K562 (cell line): ENCODE measurements around the gene ST6GALNAC1. TPM values are rescaled to one million over a fixed set of nuclear protein-coding genes. Genes with fewer than 3 reads are reported as not detected.

Source experiments
- CEBPG ChIP-seq, 3 experiments: fragments of 200-800 bp in 1 of 3; sonication (Bioruptor generic) in 1 of 3; sonication (generic) in 1 of 3; formaldehyde crosslinking in 1 of 3; IDR thresholded peaks in 2 of 3; conservative IDR thresholded peaks in 1 of 3; 2 replicates each; pipeline versions ENCODE4 v1.6.1 to v1.8.0; 2016 to 2022; ENCODE audit warnings: missing compliant biosample characterization in 2 of 3, missing genetic modification characterization in 2 of 3, mild to moderate bottlenecking in 1 of 3, missing genetic modification reagents in 1 of 3
- GABPB1 ChIP-seq: sonication (generic); formaldehyde crosslinking; IDR thresholded peaks from 2 replicates; pipeline ENCODE4 v1.8.0; 2022; ENCODE audit warnings: mild to moderate bottlenecking, missing genetic modification reagents
- HOMEZ ChIP-seq: fragments of 250-450 bp; sonication (Bioruptor Pico); IDR thresholded peaks from 2 replicates; pipeline ENCODE4 v1.4.0; 2020; ENCODE audit warnings: mild to moderate bottlenecking, moderate library complexity
- MAX ChIP-seq: sonication (generic); formaldehyde crosslinking; IDR thresholded peaks from 2 replicates; pipeline ENCODE4 v1.9.0; 2022; ENCODE audit warnings: mild to moderate bottlenecking, missing genetic modification reagents
- MEIS2 ChIP-seq: fragments of 450-650 bp; IDR thresholded peaks from 2 replicates; pipeline ENCODE4 v1.6.1; 2014; ENCODE audit warnings: mild to moderate bottlenecking; ENCODE audit not compliant: partially characterized antibody
- NR2C1 ChIP-seq, 2 experiments: fragments of 450-650 bp; IDR thresholded peaks; 2 replicates each; pipeline ENCODE4 v1.6.1; 2017; ENCODE audit warnings: mild to moderate bottlenecking in 2 of 2, antibody characterized with exemption in 1 of 2, inconsistent platforms in 1 of 2, missing compliant biosample characterization in 1 of 2, missing genetic modification characterization in 1 of 2
- PKNOX1 ChIP-seq: fragments of 450-650 bp; IDR thresholded peaks from 2 replicates; pipeline ENCODE4 v1.6.1; 2016
- SAFB2 ChIP-seq: fragments of 200-400 bp; formaldehyde crosslinking; IDR thresholded peaks from 2 replicates; pipeline ENCODE4 v1.6.1; 2018; ENCODE audit warnings: borderline replicate concordance, low read length, low read depth, moderate library complexity; ENCODE audit not compliant: severe bottlenecking
- SMARCA4 ChIP-seq: fragments of 450-650 bp; IDR thresholded peaks from 2 replicates; pipeline ENCODE4 v1.6.1; 2016
- THRB ChIP-seq: fragments of 450-650 bp; formaldehyde crosslinking; conservative IDR thresholded peaks from 2 replicates; pipeline ENCODE4 v1.4.0; 2022; ENCODE audit warnings: mild to moderate bottlenecking, missing genetic modification characterization
- ZNF174 ChIP-seq: fragments of 250-450 bp; sonication (Bioruptor Pico); IDR thresholded peaks from 2 replicates; pipeline ENCODE4 v1.4.0; 2020; ENCODE audit warnings: mild to moderate bottlenecking
- polyA plus RNA-seq, 8 experiments: library from polyadenylated mRNA; depleted of rRNA in 4 of 8; stranded (reverse) in 5 of 8; unstranded in 3 of 8; fragments of >200 nt; fragmentation: Nextera tagmentation in 2 of 8; fragmentation: Illumina TruSeq in 1 of 8; extraction: Ambion mirVana in 2 of 8; extraction: Trizol in 1 of 8; gene quantifications; 2 replicates each; pipeline versions ENCODE4 v1.2.1 to v1.2.3, GENCODE V29; 2011 to 2014; ENCODE audit warnings: inconsistent platforms in 1 of 8, missing spikeins in 1 of 8
- total RNA-seq, 7 experiments: library from RNA; depleted of rRNA in 6 of 7; stranded (reverse); fragments of >200 nt in 6 of 7; fragmentation: Illumina TruSeq in 2 of 7; extraction: Trizol in 2 of 7; gene quantifications; 2 replicates each; pipeline versions ENCODE4 v1.2.1 to v1.2.3, GENCODE V29; 2011 to 2021; ENCODE audit warnings: low replicate concordance in 1 of 7

ST6GALNAC1 gene
- total and polyA plus RNA-seq, 9 of the 15 experiments (the other 6 are each of a cell fraction or from before 2014, with no cell fraction given), result 20.6 to 68.4 (median 50.5) TPM

- TF ChIP-seq MEIS2, result peak; percentile 20
- TF ChIP-seq NR2C1 (IDR thresholded peaks at IDR 0.05), result no peak
- TF ChIP-seq NR2C1 (tag; IDR thresholded peaks at IDR 0.05), result no peak
- peak; percentile 63 for TF ChIP-seq MAX (CRISPR knock-in tag)
- TF ChIP-seq HOMEZ (CRISPR knock-in tag), result no peak
- TF ChIP-seq GABPB1 (CRISPR knock-in tag), result peak; percentile 86
- peak; percentile 49; the same call in 1 of the 2 replicates for TF ChIP-seq SMARCA4
- no peak; the same call in 1 of the 2 replicates for TF ChIP-seq CEBPG (CRISPR knock-in tag; IDR thresholded peaks at IDR 0.05)
- 0 out of 4 replicates have a peak, but pooled peaks of 1 of the 2 experiments have one; percentile 19 for TF ChIP-seq CEBPG (tag; conservative IDR thresholded peaks at IDR 0.05 in 1 of 2, IDR thresholded peaks at IDR 0.05 in 1 of 2)
- 0 out of 2 replicates have a peak, but pooled peaks have one; percentile 6 for TF ChIP-seq THRB (CRISPR knock-in tag)
- TF ChIP-seq PKNOX1, result peak; percentile 100
- TF ChIP-seq SAFB2, result no peak
- no peak for TF ChIP-seq ZNF174 (CRISPR knock-in tag)
Observed at GRCh38 chr17:76671123-76671911, 27.8 kb upstream of the ST6GALNAC1 start (continued).
